22Rv1 (cell line): Measurements from ENCODE around the gene BAD.

Source experiments
- ZFX ChIP-seq: fragments of 450-650 bp; IDR thresholded peaks from 2 replicates; pipeline ENCODE4 v1.6.1; 2017; ENCODE audit warnings: antibody characterized with exemption, borderline replicate concordance
- TF ChIP-seq, protein P1 (sequence below): fragments of 450-650 bp; IDR thresholded peaks from 2 replicates; pipeline ENCODE4 v1.5.1; 2017; ENCODE audit warnings: mild to moderate bottlenecking

GRCh38 chr11:64220798-64221197, 63.7 kb downstream of the BAD start:
- TF ChIP-seq, protein P1, sequence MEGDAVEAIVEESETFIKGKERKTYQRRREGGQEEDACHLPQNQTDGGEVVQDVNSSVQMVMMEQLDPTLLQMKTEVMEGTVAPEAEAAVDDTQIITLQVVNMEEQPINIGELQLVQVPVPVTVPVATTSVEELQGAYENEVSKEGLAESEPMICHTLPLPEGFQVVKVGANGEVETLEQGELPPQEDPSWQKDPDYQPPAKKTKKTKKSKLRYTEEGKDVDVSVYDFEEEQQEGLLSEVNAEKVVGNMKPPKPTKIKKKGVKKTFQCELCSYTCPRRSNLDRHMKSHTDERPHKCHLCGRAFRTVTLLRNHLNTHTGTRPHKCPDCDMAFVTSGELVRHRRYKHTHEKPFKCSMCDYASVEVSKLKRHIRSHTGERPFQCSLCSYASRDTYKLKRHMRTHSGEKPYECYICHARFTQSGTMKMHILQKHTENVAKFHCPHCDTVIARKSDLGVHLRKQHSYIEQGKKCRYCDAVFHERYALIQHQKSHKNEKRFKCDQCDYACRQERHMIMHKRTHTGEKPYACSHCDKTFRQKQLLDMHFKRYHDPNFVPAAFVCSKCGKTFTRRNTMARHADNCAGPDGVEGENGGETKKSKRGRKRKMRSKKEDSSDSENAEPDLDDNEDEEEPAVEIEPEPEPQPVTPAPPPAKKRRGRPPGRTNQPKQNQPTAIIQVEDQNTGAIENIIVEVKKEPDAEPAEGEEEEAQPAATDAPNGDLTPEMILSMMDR = no peak
- no peak for TF ChIP-seq ZFX
